NCI-H524 (cell line): ENCODE results near the gene ERCC8.
"Not testable (repeated sequence)": the region's sequence is repeated elsewhere in the genome, so short reads cannot be mapped to it uniquely, and the experiment has no call there.

ENCODE experiments used
- DNase-seq, 2 experiments: peaks; one replicate each; lab custom pipeline; 2025; lab: John Stamatoyannopoulos, UW

ERCC8 gene

DNA sequence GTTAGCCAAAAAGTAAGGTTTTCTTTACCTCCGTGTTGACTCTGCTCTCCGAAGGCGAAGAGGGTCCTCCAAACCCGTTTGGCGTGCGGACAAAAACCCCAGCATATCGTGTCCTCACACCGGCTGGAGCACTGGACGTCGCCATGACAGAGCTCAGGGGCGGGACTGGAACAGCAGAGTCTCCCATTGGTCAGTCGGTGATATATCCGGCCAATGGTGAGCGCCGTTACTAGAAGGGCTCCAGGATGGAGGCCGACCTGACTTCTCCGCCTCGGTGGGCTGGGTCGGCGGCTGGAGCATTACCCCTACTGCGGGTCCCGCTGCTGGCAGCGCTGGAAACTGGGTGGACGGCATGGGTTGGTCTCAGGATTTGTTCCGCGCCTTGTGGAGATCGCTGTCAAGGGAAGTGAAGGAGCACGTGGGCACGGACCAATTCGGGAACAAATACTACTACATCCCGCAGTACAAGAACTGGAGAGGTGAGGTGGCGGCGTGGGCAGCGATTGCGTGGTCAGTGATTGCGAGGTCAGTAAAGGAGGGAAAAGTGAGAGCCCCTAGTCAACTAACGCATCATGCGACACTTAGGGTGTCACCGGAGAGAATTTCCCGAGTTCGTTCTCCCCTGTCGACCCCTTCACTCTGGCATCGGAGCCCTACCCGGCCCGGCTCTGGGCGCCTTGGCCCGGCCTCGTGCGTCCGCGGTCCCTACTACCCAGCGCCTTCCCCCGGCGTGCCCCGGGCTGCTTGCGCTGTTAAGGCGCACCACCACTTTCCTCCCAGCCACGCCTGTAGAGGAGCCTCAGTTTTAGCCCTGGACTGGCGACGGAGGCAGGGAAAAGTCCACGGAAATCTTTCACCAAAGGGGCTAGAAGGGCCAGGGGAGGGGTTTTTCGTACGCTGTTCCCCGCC, at the start of gene ERCC8, which contains the start of gene NDUFAF2:
Gene ERCC8 (minus strand): TSS at position 167 of the 909 bp plus-strand sequence. CDS start 62 bp downstream, at position 105.
Gene NDUFAF2 (plus strand): TSS at position 302 of the 909 bp plus-strand sequence. CDS start 51 bp downstream, at position 353.
- peak; percentile 83 to 87 for DNase-seq

DNA sequence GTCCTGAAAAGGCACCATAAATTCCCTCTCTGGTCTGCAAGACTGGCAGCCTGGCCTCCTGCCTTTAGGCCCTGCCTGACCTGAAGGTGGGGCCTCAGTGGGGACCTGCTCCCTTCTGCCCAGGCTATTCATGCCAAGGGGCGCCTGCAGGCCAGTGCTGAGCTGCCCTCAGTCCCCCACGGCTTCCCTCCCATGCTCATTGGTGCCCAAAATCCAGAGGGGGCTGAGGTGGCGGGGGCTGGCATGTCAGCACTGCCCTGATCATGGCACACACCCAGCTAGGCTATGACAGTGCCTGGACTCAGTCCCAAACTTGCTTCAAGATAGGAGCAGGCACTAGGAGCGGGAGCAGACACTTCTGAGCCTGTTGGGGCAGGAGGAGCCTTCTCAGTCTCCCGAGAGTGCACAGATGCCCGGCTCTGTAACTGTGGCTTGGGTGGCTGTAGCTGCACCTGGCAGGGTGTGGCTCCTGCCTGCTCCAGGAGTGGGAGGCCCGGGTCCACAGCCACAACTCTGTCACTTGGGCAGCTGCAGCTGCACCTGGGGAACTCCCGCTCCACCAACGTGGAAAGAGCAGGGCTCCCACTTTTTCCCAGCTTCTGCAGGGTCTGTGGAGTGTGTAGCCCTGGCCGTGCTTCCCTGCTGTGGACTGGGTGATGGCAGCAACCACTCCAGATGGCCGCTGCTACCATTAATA, 49.2 kb upstream of the ERCC8 start:
- DNase-seq = no peak

- no peak for DNase-seq
These were observed 48.6 kb upstream of the ERCC8 start for GRCh38 chr5:60993425-60993824.

DNA sequence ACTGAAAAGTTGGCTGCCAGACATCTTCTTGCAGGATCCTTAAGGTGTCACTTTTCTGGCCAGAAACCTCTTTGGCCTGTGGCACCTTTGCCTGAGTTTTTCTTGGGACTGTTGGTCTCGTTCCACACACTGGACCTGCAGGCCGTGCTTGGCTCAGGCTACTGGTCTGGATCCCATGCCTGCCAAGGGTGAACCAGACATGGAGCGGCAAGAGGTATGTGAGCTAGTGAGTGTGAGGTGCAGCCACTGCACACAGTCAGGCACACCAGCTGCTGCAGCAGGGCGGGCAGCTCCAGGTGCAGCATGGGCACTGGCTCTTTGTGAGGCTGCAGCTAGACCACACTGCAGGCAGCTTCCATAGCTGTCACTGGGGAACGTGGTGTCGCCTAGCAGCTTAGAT, 48.0 kb upstream of the ERCC8 start:
- DNase-seq = no peak

GRCh38 chr5:60989790-60990189, 44.9 kb upstream of the ERCC8 start:
- no peak for DNase-seq

- DNase-seq = not testable (repeated sequence)
These were observed 37.3 kb upstream of the ERCC8 start for GRCh38 chr5:60982127-60982526.

DNA sequence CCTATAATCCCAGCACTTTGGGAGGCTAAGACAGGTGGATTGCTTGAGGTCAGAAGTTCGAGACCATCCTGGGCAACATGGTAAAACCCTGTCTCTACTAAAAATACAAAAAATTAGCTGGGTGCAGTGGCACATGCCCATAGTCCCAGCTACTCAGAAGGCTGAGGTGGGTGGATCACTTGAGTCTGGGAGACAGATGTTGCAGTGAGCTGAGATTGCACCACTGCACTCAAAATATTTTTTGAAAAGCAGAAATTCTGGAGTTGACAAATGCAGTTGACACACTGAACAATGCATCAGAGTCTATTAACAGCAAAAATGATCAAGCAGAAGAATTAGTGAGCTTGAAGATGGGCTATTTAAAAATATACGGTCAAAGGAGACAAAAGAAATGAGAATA, 35.6 kb upstream of the ERCC8 start:
- no peak for DNase-seq

DNA sequence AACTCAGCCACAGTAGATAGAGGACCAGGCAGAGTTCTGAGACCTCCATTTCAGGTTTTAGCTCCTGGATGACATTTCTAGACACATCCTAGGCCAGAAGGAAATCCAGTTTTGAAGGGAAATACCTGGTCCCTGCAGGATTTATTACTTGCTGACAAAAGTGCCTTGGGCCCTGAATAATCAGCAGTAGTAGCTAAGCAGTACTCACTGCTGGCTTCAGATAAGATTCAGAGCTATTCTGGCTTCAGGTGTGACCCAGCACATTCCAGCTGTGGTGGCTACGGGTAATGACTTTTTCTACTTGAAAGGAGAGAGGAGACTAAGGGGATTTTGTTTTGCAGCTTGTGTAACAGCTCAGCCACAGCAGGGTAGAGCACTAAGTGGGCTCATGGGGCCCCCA, 34.1 kb upstream of the ERCC8 start:
- DNase-seq = no peak

- no peak for DNase-seq
These were observed 33.3 kb upstream of the ERCC8 start for GRCh38 chr5:60977956-60978737.

- no peak for DNase-seq
These were observed 27.4 kb upstream of the ERCC8 start for GRCh38 chr5:60972231-60972630.

DNA sequence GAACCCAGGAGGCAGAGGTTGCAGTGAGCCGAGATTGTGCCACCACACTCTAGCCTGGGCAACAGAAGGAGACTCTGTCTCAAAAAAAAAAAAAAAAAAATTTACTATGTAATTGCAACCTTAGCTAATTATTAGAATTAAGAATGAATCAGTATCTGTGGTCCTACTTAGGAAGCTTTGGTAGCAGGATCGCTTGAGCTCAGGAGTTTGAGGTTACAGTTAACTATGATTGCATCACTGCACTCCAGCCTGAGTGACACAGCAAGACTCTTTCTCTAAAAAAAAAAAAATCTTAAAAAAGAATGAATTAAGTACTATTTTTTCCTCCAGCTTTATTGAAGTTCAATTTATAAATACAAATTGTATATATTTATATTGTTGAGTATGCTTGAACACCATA, 16.8 kb upstream of the ERCC8 start:
- no peak for DNase-seq

DNA sequence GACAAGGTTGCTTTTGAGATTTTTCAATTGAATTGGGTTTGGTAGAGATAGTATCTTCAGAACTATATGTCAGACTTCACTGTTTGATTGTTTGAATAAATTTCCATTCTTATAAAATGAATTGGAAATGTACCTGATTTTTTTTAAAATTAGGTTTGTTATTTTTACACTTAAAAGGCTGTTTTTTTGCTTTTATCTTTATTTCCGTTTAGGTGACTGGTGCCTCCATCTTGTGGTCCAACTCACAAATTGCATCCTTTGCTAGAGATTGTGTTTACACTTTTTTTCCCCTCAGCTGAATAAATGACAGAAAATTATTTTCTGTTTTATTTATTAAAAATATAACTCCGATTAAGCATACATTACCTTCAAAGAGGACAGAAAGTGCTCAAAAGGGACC, 15.7 kb upstream of the ERCC8 start:
- DNase-seq = no peak

DNA sequence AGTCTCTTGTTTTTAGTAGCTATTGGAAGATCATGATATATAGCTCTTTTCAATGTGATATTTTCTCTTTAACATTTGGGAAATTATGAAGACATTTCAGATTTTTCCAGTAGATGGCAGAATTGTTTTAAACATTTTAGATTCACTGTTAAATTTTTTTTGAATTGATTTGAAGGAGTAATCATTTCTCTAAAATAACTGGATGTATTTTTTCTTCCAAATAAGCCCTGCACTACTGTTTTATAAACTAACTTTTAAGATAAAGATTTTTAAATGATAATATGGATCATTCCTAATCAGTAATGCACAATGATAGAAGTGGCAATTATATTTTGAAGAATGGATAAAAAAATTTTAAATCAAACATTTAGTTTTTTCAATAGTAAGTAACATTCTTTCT, 14.3 kb upstream of the ERCC8 start:
- peak in 1 of 2 experiments; percentile 33 for DNase-seq

- no peak for DNase-seq
These were observed 13.8 kb upstream of the ERCC8 start for GRCh38 chr5:60958712-60959111.

GRCh38 chr5:60958088-60958487, 13.2 kb upstream of the ERCC8 start:
- no peak for DNase-seq

GRCh38 chr5:60955239-60955638, 10.4 kb upstream of the ERCC8 start:
- no peak for DNase-seq

- DNase-seq = no peak
These were observed 3.9 kb upstream of the ERCC8 start for GRCh38 chr5:60948738-60949137.

GRCh38 chr5:60945813-60946187, 930 bp upstream of the ERCC8 start:
- peak in 1 of 2 experiments; percentile 42 for DNase-seq

DNA sequence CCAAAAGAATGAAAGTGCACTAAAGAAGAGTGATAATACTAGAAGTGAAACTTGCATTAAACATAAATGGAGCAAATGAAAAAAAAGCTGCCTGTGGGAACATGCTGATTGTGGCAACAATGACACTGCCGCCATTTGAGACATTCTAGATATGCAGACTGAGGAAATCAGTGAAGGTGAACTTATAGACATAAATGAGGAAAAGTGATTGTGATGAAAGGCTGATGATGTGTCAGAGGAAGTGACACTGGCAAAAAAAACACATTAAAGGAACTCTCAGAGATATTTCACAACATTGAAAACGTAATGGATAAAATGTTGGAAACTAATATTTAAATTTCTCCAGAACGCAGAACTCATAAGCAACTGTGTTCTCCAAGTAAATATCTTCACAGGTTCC, 1.2 kb downstream of the ERCC8 start:
- DNase-seq = no peak

GRCh38 chr5:60929024-60929423, 15.8 kb downstream of the ERCC8 start:
- DNase-seq = no peak

DNA sequence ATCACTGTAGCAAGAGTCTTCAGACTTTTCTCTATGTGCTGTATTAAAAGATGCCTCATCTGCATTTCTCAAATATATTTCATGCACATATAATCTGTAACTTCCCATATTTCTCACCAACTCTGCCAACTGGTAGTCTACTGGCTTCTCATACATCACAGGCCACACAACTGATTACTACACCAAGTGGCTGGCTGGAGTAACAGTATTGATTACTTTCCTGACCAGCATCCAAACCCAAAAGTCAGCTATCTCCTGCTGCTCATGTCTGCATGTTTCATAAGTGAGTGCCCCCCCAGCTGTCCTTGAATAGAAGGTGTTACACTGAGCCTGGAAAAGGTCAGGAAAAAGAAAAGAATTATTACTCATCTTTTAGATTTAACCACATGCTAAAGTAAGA, 17.4 kb downstream of the ERCC8 start:
- no peak for DNase-seq

DNA sequence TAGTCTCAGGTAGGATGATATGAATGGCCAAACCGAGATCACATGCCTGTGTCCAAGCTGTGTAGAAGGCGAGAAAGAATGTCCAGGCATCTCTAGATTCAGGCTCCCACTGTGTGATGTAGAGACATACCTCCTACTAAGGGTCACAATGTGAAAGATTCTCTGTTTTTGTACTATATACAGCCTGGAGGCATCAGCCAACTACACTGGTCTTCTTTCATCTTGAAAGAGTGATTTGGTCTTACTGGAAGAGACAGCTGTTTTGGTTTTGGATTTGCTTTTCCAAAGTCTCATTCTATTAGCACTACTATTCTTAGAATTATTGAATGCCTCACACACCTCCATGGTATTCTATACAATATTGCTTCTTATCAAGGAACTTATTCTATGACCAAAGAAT, 26.4 kb downstream of the ERCC8 start:
- DNase-seq = no peak
